Medulla oblongata (tissue), 1 donor: Measurements from ENCODE around the gene RHBDL3.

ENCODE experiments used
- DNase-seq: peaks from one replicate; pipeline ENCODE4 v3.0.0-alpha.2; 2015; ENCODE audit errors: extremely low spot score

Gene RHBDL3

DNA sequence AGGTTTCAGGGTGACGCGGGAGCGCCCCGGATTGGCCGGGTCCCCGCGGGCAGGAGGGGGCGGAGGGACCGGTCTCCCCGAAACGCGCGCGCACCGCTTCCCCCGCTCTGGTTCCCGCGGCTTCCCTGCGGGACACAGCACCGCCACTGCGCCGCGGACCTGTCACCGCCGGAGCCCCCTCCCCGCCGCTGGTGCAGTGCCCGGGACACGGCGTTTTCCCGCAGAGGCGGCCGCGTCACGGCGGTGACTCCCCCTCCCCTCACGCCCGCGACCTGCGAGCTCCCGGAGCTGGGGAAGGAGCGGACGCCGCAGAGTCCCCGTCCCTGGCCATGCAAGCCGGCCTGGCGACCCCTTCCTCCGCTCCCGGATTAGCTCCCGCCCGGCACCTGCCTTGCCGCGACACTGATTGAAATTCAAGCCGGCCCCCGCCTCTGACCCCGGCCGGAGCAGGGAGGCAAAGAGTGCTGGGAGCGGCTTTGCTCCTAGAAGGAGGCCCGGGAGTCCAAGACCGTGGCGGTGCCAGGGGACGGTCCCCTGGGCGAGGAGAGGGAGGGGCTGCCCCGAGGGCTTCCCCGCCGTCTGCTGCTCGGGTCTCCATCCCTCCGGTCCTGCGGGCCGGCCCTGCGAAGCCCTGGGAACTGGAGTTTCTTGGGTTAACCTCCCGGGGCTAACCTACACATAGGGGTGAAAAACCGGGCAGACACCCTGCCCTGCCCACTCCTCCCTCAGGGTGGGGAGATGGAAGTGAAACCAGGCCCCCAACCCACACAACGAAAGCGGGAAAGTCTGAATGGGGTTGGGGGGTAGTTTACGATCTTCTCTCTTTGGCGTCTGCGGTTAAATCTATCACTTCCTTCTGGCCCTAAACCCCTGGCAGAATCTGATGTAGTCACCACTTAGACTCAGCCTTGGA, 1.0 kb downstream of the RHBDL3 start:
- no peak for DNase-seq

DNA sequence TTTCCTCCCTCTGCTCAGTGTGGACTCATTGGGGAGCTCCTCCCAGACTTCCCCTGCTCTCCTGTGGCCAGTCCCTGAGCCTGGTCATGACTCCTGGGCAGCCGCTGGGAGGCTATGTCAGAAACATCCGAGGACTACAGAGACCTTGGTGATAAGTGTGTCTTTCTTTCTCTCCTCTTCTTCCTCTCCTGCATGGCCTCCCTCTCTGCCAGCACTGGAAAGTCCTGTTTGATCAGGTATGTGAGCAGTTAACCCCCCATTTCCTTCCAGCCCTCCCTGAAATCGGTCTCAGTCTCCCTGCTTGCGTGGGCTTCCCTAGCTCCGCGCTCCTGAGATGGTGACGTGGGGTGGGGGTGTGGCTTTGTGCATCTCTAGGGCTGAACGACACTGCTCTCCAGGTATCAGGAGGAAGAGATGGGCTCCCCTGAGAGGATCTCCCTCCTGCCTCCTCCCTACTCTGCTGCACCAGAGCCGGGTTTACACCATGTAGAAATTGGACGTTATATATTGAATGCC, 2.1 kb downstream of the RHBDL3 start:
- no peak for DNase-seq

DNA sequence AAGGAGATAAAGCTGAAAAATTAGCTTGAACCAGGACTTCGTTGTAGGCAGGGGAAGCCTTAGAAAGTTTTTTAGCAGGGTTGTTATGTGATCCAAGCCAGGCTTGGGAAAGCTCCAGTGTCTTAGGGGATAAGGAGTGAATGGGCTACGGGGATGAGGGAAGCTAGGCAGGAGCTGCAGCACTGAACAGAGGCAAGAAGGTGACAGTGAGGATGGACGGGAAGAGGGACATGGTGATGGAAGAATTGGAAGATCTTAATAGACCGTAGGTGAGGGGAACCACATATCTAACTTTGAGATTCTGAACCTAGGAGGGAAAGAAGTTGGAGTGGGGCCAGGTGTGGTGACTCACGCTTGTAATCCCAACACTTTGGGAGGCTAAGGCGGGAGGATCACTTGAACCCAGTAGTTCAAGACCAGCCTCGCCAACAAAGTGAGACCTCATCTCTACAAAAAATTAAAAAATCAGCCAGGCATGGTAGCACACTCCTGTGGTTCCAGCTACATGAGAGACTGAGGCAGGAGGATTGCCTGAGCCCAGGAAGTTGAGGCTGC, 3.2 kb downstream of the RHBDL3 start:
- no peak for DNase-seq

DNA sequence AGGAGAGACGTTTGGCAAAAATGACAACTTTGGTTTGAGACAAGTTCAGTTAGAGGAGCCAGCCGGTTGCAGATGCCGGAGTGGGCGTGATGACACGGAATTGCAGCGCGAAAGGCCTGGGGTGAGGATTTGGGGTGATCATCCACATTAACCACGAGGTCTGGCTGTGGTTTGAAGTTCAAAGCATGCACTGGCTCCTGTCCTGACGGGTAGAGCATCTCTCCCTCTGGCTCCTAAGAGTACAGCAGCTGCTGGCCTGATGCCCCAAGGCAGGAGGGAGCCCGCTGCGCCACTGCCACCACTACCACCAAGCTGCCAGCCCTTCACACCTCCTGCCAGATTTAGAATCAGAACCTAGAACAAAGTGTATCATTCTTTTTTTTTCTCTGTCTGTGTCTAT, 3.7 kb downstream of the RHBDL3 start:
- DNase-seq, result peak; percentile 45

DNA sequence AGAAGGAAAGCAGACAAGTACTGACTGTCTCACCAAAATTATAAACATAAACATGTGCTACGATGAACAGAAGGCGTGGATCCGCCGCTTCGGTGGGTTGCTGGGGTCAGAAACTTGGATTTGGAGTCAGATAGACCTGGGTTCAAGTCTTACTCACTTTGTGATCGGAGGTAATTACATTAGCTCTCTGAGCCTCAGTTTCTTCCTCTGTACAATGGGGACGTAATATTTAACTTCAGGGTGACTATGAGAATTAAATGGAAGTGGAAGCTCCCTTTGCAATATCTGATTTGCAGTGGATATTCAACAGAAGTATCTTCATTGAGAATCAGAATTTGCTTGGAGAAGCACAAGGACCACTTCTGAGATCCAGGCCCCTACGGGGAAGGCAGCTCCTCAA, 6.2 kb downstream of the RHBDL3 start:
- no peak for DNase-seq

DNA sequence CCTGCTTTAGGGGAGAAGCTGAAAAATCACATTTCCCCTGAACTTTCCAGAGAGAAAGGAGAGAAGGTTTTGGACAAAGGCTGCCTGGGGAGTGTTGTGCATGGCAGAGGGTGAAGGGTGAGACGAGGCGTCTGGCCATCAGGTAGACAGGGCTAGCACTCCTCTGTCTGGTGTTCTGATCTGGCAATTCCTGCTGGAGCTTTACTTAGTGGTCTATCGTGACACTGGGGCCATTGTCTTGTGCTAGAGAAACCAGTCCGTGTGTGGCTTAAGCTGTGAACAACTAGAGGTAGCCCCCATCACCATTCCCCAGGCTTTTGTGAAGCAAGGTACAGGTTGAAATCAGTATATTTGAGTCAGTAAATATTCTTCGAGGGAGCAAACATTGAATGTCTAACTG, 8.5 kb downstream of the RHBDL3 start:
- no peak for DNase-seq

DNA sequence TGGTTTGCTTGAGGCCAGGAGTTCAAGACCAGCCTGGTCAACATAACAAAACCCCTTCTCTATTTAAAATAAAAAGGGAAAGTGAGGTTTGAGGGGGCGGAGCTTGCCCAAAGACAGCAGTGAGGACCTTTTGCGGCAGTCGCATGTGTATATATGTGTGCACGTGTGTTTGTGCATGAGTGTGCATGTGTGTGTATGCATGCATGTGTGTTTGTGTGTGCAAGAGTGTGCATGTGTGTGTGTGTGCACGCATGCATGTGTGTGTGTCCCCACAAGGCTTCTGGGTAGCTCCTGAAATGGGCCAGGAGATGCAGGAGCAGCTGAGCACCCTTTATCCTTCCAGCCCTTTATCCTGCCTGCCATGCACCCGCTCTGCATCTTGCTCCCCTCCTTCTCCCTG, 9.0 kb downstream of the RHBDL3 start:
- DNase-seq, result no peak

DNA sequence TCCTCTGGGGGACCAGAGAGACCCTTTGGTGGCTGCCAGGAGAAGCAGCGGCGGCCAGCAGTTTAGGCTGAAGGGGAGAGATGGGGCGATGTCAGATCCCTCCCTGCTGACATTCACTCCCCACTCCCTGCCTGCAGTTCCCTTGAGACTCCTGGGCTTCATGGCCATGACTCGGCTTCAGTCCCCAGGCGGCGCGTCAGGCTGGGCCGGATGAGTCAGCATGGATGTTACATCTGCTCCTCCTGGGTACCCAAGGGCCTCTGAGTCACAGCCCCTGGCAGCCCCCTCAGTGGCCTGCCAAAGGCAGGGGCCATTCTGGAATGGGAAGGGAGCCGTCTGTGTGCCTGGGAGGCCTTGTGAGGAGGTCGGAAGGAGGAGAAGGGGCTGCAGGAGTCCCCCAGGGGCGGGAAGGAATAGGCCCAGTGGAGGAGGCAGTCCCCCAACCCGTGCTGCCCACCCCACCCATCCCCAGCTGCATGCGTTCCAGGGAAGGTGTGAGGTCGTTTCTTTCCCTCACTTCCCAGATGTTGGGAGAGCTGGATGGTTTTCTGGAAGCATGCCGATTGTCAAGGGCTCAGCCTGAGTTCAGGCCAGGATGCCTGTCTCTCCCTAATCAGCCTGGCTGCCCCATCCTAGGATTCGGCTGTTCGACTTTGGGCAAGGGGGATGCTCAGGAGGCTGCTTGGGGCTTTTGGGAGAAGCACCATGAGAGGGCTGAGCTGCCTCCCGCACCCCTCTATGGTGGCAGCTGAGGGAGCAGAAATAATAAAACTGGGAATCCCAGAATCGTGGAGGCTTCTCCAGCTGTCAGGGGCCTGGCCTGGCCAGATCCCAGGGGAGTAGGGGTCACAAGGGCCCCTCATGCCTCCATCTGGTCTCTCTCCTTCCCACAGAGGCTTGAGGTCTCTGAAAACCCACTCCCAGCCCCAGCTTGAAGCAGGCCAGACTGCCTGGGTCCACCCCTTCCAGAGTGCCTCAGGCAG, 9.7 kb downstream of the RHBDL3 start:
- no peak for DNase-seq

DNA sequence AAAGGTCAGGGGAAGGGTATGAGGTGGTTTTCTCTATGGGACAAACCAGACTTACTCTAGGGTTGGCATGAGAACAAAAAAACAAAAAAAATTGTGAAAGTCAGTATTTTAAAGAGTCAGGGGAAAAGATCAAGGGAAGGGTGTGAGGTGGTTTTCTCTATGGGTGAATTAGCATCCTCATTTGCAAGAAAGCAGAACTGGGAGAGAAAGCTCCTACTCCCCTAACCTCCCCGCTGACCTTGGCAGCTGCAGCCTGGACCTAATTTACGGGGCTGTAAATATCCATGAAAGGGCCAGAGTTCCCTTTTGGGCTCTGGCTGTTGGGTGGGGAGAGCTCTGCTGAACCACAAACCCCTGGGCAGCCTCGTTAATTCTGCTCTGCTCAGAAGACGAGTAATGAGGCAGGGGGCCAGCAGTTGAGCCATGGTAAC, 10.6 kb downstream of the RHBDL3 start:
- no peak for DNase-seq

DNA sequence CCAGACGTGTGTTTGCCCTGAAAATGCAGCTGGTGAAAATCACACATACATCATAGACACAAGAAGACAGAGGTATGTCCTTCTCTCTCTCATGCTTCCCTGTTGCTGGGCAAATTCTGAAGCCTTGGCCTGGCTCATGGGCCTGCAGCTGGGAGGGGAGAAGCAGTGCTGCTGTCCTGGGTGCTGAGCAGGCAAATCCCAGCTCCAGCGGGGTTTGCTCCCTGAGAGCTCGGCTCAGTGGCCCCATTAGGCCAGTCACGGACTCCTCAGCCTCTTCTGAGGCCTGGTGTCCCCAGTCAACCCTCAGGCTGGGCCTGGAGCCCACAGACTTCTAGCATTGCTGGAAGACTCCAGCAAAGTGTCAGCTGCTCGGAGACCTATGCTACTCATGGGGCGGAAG, 11.7 kb downstream of the RHBDL3 start:
- DNase-seq, result peak; percentile 77

DNA sequence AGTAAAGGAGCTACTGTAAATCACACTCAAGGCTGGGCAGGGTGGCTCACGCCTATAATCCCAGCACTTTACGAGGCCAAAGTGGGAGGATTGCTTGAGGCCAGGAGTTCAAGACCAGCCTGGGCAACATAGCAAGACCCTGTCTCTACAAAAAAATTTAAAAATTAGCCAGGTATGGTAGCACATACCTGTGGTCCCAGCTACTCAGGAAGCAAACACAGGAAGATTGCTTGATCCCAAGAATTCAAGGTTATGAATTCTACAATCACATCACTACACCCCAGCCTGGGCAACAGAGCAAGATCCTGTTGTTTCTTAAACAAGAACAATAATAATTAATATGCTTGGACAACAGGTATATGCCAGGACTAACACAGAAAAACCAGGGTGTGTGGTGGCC, 13.2 kb downstream of the RHBDL3 start:
- DNase-seq, result no peak

DNA sequence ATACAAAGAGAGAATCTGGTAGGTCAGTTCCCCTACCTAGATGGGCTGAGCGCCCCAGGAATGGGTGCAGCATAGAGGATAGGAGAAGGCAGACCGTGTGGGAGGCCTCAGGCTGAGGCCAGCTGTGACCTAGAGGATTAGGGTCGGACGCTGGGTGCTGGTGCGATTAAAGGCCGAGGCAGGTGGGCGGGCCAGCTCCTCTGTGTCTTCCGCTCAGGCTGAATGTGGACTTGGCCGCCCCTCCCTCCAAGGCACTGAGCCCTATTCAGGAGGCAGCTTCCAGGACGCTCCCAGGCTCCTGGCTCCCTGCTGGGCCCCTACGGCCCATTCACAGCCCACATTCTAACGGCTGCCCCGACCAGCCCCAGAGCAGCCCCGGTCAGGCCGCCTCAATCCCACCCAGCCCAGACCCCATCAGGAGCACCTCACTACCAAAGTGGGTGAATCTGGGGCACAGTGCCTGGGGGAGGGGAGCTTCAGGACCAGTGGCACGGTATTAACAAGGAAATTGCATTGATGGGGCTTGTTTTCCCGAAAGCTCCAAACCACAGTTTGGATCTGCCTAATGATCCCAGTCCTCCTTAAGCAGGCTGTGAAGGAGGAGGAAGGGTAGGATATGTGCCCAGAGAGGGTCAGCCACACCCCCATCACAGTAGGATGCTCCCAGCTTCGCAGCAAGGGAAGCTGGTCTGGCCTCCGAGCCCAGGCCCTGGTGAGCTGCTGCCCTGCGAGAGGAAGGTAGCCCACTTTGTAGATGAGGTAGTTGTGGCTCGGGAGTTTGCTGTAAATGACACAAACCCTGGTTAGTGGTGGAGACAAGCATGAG, 14.5 kb downstream of the RHBDL3 start:
- no peak for DNase-seq

DNA sequence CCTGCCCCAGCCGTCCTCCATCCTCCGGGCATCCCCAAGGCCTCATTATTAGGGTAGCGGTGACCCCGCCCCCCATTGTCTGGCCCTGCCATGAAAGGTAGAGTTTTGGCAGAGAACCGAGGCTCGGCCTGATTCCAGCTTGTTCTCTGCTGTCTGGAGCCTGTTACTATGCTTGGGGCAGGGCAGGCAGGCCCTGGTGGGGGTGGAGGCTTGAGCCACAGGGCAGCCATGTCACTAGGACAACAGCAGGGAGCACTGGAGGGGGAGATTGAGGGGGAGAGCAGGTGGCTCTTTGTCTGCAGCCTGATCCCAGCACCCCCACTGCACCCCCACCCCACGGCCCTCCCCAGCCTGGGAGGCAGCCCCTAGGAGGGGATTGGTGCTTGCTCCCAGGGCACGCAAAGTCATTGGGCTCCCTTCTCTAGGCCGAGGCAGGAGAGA, 15.4 kb downstream of the RHBDL3 start:
- DNase-seq, result no peak

DNA sequence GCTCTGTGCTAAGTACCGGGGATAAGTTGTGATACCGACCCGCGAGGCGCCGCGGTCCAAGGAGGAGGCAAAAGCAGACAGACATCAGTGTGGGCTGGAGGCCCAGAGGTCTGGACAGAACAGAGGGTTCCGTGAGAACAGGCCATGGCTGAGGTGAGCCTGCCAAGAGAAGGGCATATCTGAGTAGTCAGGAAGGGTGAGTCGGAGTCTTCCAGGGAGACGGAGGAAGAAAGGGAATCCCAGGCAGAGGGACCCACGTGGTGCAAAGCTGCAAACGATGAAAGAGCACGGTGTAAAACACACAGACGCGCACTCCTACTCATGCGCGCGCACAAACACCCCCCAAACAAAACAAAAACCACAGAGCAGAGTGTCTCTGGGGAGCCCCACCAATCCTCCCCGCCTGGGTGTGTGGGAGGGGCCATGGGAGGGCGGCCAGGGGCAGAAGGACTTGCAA, 18.1 kb downstream of the RHBDL3 start:
- peak; percentile 55 for DNase-seq

DNA sequence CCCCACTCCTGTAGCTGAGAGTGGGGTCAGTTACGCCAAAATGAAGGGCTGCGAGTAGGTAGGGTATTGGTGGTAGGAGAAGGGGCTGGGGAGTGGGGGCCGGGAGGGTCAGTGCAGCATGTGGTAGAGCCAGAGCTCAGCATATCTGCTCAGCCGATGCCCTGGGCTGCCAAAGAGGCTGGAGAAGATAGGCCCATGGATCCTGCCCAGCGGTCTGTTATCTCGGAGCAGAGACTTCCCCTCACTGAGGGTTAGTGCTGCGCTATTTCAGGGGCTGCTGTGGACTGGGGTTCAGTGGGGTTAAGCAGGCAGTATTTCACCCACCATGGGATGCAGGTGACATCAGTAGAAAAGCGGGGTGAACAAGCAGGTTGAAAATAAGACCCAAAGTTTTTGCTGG, 19.7 kb downstream of the RHBDL3 start:
- no peak for DNase-seq

DNA sequence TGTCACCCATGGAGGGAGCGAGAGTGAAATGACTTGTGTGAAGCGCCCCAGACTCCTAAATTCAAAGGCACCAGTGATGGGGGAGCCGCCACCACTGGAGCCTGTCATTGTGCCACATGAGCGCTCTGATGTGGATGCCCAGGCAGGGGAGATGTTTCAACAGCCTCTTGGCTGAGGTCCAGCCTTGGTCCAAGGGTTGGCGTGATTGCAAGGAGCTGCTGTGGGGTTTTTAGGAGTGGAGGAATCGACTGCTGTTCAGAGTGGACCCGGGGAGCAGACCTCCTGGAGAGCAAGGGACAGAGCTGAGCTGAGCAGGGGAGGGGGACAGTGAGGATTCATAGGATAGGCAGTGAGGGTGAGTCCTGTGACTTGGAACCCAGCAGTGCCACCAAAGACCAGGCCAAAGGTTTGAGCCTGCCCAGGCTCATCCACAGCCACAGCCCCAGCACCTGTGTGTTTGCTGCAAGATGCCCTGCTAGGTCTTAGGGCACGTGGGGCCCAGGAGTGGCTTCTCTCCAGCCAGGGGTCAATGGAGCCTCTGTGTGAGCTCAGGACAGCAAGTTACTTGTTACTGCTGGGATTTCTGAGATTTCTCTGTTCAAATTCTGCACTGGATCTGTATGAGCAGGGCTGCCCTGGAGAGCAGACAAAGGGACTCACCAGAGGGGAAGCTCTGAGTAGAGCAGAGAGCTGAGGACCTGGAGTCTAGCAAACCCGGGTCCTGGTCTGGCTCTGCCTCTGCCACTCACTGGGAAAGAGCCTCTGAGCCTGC, 20.3 kb downstream of the RHBDL3 start:
- peak; percentile 89 for DNase-seq

DNA sequence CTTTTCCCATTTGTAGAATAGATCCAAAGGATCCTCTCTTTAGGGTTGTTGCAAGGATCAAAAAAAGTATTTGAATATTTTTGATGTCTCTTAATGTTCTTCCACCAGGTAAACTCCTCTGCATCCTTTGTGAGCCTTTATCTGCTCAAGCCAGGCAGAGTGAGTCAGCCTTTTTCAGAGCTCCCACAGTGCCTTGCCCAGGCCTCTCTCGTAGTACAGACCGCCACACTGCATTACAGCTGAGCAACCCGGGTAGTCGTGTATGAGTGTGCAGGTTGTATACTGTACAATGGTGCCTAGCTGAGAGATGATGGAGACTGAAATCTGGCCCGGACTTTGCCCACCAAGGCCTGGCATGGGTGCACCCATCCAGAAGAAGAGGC, 20.9 kb downstream of the RHBDL3 start:
- no peak for DNase-seq

DNA sequence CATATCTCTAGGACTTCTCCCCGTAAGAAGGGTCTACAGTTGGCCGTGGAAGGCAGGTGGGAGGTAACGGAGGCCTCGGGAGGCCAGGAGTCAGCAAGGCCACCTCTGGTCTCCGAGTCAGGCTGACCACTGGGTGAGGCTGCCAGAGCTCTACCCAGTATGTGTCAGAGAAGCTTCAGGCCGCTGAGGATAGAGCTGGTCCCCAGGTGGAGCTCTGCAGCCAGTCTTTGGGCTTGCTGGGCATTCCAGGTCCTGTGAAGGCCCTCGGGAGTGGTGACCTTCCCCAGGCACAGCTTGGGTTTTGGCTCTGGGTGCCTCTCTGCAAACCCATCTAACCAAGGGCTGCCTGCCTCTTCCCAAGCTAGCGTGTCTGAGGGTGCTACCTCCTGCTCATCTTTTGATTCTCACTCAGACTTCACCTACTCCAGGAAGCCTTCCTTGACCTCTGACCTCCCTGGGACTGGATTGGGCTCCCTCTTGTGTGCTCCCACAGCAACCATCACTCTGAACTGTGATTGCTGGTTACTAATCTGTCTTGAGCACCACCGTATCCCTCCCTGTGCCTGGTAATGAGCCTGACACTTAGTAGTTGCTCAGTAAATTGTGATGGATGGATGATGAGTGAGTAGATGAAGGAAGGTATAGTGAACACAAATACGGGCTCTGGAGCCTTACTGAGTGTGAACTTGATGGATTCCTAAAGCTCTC, 22.3 kb downstream of the RHBDL3 start:
- DNase-seq, result no peak

DNA sequence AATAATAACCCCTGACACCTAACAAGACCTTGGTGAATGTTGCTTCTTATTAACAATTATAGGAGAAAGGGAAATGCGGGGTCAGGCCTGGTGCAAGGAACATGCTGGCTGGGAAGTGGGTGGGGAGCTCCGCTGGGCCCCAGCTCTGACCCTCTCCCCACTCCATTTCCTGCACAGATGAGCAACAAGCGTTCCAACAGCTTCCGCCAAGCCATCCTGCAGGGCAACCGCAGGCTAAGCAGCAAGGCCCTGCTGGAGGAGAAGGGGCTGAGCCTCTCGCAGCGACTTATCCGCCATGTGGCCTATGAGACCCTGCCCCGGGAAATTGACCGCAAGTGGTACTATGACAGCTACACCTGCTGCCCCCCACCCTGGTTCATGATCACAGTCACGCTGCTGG, 23.0 kb downstream of the RHBDL3 start:
- DNase-seq, result no peak
